SU-DHL-6 (cell line): ENCODE measurements around the gene CDC45.
"Not testable (repeated sequence)": the region's sequence is repeated elsewhere in the genome, so short reads cannot be mapped to it uniquely, and the experiment has no call there.

Experiments
- H2AFZ ChIP-seq: fragments of 200-600 bp; sonication (generic); 2 replicates; pipeline ENCODE4 v1.6.1; 2014; ENCODE audit warnings: low read depth, mild to moderate bottlenecking, moderate library complexity, mixed read lengths, antibody characterized with exemption, low read length; ENCODE audit not compliant: severe bottlenecking
- H3F3A ChIP-seq: fragments of 200-600 bp; shearing (Covaris generic); 2 replicates; pipeline ENCODE4 v1.6.0; 2016; ENCODE audit warnings: antibody characterized with exemption, mild to moderate bottlenecking; ENCODE audit not compliant: insufficient read depth
- H3K27ac ChIP-seq: fragments of 200-600 bp; sonication (generic); 2 replicates; pipeline ENCODE4 v1.5.1; 2016; ENCODE audit warnings: low read depth, mild to moderate bottlenecking, low read length, moderate library complexity, mixed read lengths
- H3K27me3 ChIP-seq: fragments of 200-600 bp; sonication (generic), shearing (Covaris generic); 2 replicates; pipeline ENCODE4 v1.6.0; 2014; ENCODE audit warnings: mild to moderate bottlenecking, low read length
- H3K36me3 ChIP-seq: fragments of 200-600 bp; sonication (generic); 2 replicates; pipeline ENCODE4 v1.6.1; 2014; ENCODE audit warnings: mild to moderate bottlenecking, low read length, mixed read lengths
- H3K4me2 ChIP-seq: fragments of 300-600, 200-600 bp; shearing (Covaris generic), sonication (generic); 2 replicates; pipeline ENCODE4 v1.6.0; 2014; ENCODE audit warnings: low read length, low read depth, mild to moderate bottlenecking; ENCODE audit not compliant: poor library complexity, severe bottlenecking
- H3K4me3 ChIP-seq: fragments of 200-600 bp; sonication (generic); 2 replicates; pipeline ENCODE4 v1.5.1; 2014; ENCODE audit warnings: antibody characterized with exemption, low read length, mild to moderate bottlenecking, mixed read lengths; ENCODE audit not compliant: insufficient read depth, poor library complexity, severe bottlenecking
- H3K79me2 ChIP-seq: fragments of 200-600 bp; sonication (generic); 2 replicates; pipeline ENCODE4 v1.6.1; 2014; ENCODE audit warnings: mild to moderate bottlenecking, low read length, moderate library complexity; ENCODE audit not compliant: insufficient read depth
- H3K9ac ChIP-seq: fragments of 200-600 bp; sonication (generic); 2 replicates; pipeline ENCODE4 v1.7.0; 2014; ENCODE audit warnings: mild to moderate bottlenecking, low read length
- H3K9me2 ChIP-seq: fragments of 200-600 bp; sonication (generic); replicated peaks from 2 replicates; pipeline ENCODE4 v1.6.1; 2014; ENCODE audit warnings: low read length; ENCODE audit not compliant: insufficient read depth
- H3K9me3 ChIP-seq: fragments of 200-600 bp; sonication (generic); 2 replicates; pipeline ENCODE4 v1.6.1; 2014; ENCODE audit warnings: low read length, mixed read lengths; ENCODE audit not compliant: insufficient read depth
- H4K20me1 ChIP-seq: fragments of 200-600 bp; sonication (generic); 2 replicates; pipeline ENCODE4 v1.6.1; 2014; ENCODE audit warnings: low read depth, mild to moderate bottlenecking, antibody characterized with exemption, low read length, moderate library complexity, mixed read lengths
- CTCF ChIP-seq: fragments of 200-600 bp; sonication (generic); IDR thresholded peaks from one replicate; pipeline ENCODE4 v1.5.1; 2017; ENCODE audit warnings: antibody characterized with exemption, mild to moderate bottlenecking, low read length, moderate library complexity; ENCODE audit not compliant: insufficient read depth, poor library complexity, severe bottlenecking
- EZH2phosphoT487 ChIP-seq: fragments of 200-600 bp; sonication (generic), shearing (Covaris generic); conservative IDR thresholded peaks from 2 replicates; pipeline ENCODE4 v1.6.1; 2018; ENCODE audit warnings: mild to moderate bottlenecking, antibody characterized with exemption, low read length, moderate library complexity, mixed read lengths

Gene CDC45

GRCh38 chr22:19434401-19434800 lies 45.3 kb upstream of the CDC45 start:
- Histone ChIP-seq H3F3A (no peaks in the 10 kb centered on the region), H3K27ac (no peak overlapping the region), H3K27me3 (no peaks in the 10 kb centered on the region), H2AFZ (no peak overlapping the region), H3K4me3 (no peak overlapping the region), H3K4me2 (no peak overlapping the region), H3K9me2 (no peaks in the 10 kb centered on the region), H3K36me3 (no peaks in the 10 kb centered on the region), H3K9me3 (no peaks in the 10 kb centered on the region), H4K20me1 (no peaks in the 10 kb centered on the region), H3K9ac (no peak overlapping the region), H3K79me2 (peaks cover 19% of the 10 kb centered on the region)
- TF ChIP-seq EZH2phosphoT487 = no peak
- no peak for TF ChIP-seq CTCF

- Histone ChIP-seq H4K20me1 (no peaks in the 10 kb centered on the region), H3K9ac (no peak overlapping the region), H3K4me2 (no peak overlapping the region), H3K9me2 (no peaks in the 10 kb centered on the region), H3F3A (no peaks in the 10 kb centered on the region), H3K79me2 (peaks cover 13% of the 10 kb centered on the region), H3K36me3 (no peaks in the 10 kb centered on the region), H3K27me3 (no peaks in the 10 kb centered on the region), H3K4me3 (no peak overlapping the region), H3K9me3 (no peaks in the 10 kb centered on the region), H3K27ac (no peak overlapping the region), H2AFZ (no peak overlapping the region)
- TF ChIP-seq EZH2phosphoT487 = no peak
- no peak for TF ChIP-seq CTCF
These were observed 44.7 kb upstream of the CDC45 start for GRCh38 chr22:19434829-19435580.

- not testable (repeated sequence) for H3K27ac ChIP-seq, H3K36me3 ChIP-seq, H3K9me3 ChIP-seq, H3K9me2 ChIP-seq, H3K27me3 ChIP-seq, H3K4me2 ChIP-seq, H3K79me2 ChIP-seq, H3K9ac ChIP-seq, H2AFZ ChIP-seq, H3K4me3 ChIP-seq, H3F3A ChIP-seq, H4K20me1 ChIP-seq
These were observed 43.1 kb upstream of the CDC45 start for GRCh38 chr22:19436444-19437161.

- no peak for TF ChIP-seq CTCF
- no peak overlapping the region for H3K4me2 ChIP-seq
- H3K9me3 ChIP-seq = no peaks in the 10 kb centered on the region
- H3K4me3 ChIP-seq = no peak overlapping the region
- H3K27me3 ChIP-seq = no peaks in the 10 kb centered on the region
- no peak overlapping the region for H3K9ac ChIP-seq
- no peak overlapping the region for H3K27ac ChIP-seq
- no peak overlapping the region for H2AFZ ChIP-seq
- peaks cover 7% of the 10 kb centered on the region; the same call in 1 of the 2 replicates for H3K79me2 ChIP-seq
- no peaks in the 10 kb centered on the region for H3F3A ChIP-seq
- H4K20me1 ChIP-seq = no peaks in the 10 kb centered on the region
- H3K36me3 ChIP-seq = no peaks in the 10 kb centered on the region
- no peaks in the 10 kb centered on the region for H3K9me2 ChIP-seq
These were observed 41.4 kb upstream of the CDC45 start for GRCh38 chr22:19438298-19438697.
